Renal pelvis (tissue), 12 donors: Measurements from ENCODE around the gene OR4D10. TPM values are rescaled to one million over a fixed set of nuclear protein-coding genes. Genes with fewer than 3 reads are reported as not detected.
A peak's percentile ranks its signal among the peaks of the same experiment; 100 is the strongest.
"Not testable (repeated sequence)": the region's sequence is repeated elsewhere in the genome, so short reads cannot be mapped to it uniquely, and the experiment has no call there.

ENCODE experiments used
- DNase-seq: peaks from one replicate; pipeline ENCODE4 v3.0.0-alpha.2; 2013
- long read RNA-seq, 16 experiments: transcript quantifications; one replicate each; lab custom pipeline, GENCODE V29; 2026
- polyA plus RNA-seq, 3 donors: library from polyadenylated mRNA; unstranded; fragments of 120-200 nt; gene quantifications; one replicate each; pipeline ENCODE4 v1.2.1, GENCODE V29; 2013; ENCODE audit not compliant: insufficient read length in 3 of 3

Gene OR4D10
- not detected for polyA plus RNA-seq
- long read RNA-seq, donor 1: 0 reads
- long read RNA-seq, donor 2: 0 reads
- long read RNA-seq, donor 3: 0 reads
- long read RNA-seq, donor 4: 0 reads
- long read RNA-seq, donor 5: 0 reads
- long read RNA-seq, donor 6: 0 reads
- long read RNA-seq, donor 7: 0 reads
- long read RNA-seq, donor 8: 0 reads
- long read RNA-seq, donor 9: 0 reads
- long read RNA-seq, donor 10: 0 reads
- long read RNA-seq, donor 11: 0 reads
- long read RNA-seq, donor 12: 0 reads
- long read RNA-seq, donor 13: 0 reads
- long read RNA-seq, donor 14: 0 reads
- long read RNA-seq, donor 15: 0 reads
- long read RNA-seq, donor 16: 0 reads

DNA sequence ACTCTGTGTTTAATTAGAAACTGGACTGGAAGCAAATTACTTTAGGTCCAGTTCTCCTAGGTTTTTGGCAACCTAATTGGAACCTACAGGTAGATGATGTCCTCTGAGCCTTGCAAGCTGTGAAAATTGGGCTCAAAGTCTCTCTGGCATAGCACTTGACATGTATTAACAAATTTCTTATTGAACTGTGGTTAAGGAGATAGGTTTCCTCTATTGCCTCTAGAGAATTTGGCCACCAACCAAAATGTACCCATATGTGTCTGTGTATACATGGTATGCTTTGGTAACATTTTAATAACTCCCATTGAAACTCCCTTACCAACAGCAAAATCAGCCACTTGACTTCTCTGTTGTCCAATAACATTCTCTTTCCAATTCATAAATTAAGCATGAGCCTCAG is at the start of gene OR4D10:
Gene OR4D10 (plus strand): TSS at position 301 of the 400 bp plus-strand sequence. CDS start 4,115 bp downstream, outside the sequence.
- no peak for DNase-seq

DNA sequence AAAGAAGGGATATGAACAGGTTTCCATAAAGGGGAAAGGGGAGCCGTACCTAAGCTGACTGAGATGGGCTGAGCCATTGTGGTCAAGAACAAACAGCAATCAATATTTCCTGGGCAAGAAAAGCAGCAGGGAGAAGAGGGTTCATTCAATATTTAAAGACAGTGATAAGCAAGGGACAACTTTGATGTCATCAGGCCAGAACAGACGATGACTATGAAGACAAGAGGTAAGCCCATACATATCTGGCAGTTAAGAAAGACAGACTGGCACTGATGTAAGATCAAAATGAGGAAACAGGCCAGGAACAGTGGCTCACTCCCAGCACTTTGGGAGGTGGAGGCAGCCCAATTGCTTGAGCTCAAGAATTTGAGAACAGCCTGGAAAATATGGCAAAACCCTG is 49.3 kb upstream of the OR4D10 start:
- no peak for DNase-seq

DNA sequence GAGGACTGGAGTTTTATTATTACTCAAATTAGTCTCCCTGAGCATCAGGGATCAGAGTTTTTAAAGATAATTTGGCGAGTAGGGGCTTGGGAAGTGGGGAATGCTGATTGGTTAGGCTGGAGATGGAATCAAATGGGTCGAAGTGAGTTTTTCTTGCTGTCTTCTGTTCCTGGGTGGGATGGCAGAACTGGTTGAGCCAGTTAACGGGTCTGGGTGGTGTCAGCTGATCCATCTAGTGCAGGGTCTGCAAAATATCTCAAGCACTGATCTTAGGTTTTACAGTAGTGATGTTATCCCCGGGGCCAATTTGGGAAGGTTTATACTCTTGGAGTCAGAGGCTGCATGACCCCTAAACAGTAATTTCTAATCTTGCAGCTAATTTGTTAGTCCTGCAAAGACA is 48.0 kb upstream of the OR4D10 start:
- no peak for DNase-seq

DNA sequence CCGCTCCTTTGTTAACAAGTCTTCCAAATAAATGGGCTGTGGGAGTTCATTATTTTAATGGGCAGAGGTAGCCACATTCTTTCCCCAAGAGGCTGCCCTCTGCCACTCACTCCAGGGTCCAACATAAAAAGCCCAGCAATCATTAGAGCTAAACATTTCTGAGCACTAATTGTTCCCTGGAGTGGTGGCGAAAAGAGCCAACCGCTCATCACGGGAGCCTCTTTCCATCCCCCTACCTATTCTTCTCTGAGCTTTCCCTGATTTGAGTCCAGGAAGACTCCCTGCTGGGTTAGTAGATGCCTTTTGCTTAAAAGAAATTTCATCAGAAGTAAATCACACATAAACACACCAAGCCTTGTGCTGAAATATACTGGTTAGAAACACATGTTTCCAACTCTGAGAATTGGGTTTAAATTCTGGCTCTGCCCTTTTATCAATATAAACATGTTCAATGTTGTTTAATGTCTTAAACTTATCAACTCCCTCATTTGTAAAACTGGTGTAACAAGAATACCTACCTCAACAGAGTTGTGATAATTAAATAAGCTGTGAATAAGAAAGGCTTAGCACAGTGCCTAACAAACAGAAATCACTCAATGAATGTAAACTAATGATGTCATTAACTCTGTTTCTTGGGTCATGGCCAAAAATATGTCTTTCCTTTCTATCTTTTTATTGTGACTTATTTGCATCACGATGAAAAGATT is 46.6 kb upstream of the OR4D10 start, which contains the start of gene OR5A2:
Gene OR5A2 (minus strand): TSS at position 53 of the 707 bp plus-strand sequence. CDS start 3,460 bp downstream, outside the sequence.
- no peak for DNase-seq

GRCh38 chr11:59427068-59427382 is 46.1 kb upstream of the OR4D10 start:
- no peak for DNase-seq

DNA sequence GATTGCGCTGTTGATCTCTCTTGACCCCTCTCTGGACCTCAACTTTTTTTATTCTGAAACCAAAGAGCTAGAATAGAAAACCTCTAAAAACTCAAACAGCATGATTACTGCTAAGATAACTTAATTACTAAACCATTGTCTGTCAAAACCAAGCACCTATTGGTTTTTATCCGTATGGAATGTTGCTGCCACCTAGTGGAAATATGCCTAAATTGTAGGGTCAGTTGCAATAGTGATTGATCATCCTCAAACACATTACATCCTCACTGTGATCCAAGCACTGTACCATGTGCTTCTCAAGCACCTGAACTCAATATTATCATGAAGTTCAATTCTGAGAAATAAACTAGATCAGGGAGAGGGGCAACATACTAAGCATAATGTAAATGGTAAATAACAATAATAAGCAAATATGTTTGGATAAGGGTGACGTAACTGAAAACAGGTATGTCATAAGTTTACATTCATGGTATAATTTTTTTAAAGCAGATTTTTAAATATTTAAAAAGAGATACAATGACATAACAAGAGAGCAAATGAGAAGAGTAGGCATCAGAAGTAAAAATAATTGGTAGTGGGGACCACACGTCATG is 43.1 kb upstream of the OR4D10 start:
- DNase-seq: peak; percentile 19

- no peak for DNase-seq
Measured at GRCh38 chr11:59436169-59436568, 36.9 kb upstream of the OR4D10 start, which contains the start of gene OR5A1. OR5A1 (plus strand) TSS chr11:59436469; CDS start chr11:59443169, 6,700 bp downstream.

DNA sequence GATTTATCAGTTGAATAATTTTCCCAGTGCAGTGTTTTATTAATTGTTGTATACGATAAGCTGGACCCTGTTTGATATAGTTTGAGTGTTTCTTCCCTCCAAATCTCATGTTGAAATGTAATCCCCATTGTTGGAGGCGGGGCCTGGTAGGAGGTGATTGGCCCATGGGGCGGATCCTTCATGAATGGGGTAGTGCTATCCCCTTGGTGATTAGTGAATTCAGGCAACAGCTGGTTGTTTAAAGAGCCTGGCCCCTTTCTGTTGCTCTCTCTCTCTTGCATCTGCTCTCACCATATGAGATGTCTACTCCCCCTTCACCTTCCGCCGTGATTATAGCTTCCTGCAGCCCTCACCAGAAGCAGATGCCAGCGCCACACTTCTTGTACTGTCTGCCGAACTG is 35.3 kb upstream of the OR4D10 start:
- no peak for DNase-seq

DNA sequence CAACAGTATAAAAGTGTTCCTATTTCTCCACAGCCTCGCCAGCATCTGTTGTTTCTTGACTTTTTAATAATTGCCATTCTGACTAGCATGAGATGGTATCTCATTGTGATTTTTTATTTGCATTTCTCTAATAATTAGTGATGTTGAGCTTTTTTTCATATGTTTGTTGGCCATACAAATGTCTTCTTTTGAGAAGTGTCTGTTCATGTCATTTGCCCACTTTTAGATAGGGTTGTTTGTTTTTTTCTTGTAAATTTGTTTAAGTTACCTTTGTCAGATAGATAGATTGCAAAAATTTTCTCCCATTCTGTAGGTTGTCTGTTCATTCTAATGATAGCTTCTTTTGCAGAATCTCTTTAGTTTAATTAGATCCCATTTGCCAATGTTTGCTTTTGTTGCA is 27.5 kb upstream of the OR4D10 start:
- DNase-seq: not testable (repeated sequence)

DNA sequence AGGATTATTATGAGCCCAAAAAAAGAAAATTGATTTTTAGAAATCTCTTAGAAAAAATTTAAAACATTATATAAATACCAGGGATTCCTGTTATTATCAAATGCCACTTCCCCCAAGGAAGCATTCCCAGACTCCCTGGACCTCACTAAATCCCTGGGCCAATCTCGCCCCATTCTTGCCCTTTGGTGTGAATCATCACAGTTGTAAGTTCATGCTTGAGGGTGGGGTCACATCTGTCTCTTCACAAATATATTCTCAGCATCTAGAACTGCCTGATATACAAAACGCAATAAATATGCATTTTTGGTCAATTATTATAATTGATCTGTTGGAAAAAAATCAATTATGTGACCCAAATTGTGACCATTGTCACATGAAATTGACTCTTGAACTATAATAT is 24.6 kb upstream of the OR4D10 start:
- DNase-seq: no peak

DNA sequence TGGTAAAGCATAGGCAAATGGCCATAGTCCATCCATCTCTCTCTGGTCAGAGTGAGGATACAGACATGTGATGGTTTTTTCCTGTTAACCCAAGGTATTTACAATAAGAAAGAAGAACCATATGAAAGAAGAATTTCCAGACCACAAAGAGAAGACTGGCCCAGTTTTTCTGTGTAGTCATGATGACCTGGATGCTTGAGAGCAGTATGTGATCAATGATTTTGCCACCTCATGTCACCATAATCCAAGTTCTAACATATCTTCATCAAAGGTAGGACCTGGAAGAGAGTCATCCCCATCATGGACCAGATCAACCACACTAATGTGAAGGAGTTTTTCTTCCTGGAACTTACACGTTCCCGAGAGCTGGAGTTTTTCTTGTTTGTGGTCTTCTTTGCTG is 16.5 kb upstream of the OR4D10 start, which contains the start of gene OR4D6:
Gene OR4D6 (plus strand): TSS at position 301 of the 400 bp plus-strand sequence. CDS start 0 bp downstream, at position 301.
- no peak for DNase-seq

DNA sequence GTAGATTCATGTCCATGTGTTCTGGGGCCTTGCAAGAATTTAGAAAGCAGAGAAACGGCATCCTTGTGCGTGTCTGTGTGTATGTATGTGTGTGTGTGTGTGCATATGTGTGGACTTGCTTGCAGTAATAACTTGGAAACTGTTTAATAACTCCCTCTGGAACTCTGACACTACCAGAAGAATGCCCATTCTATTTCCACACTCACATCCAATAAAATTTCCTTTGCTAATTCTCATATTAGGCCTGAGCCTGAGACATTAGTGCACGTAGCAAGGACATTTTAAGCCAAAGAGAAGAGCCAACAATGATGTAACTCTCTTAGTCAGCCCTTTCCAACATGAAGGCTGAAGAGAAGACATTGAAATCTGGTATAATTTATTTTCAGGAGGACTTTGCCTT is 13.2 kb upstream of the OR4D10 start:
- DNase-seq: no peak

DNA sequence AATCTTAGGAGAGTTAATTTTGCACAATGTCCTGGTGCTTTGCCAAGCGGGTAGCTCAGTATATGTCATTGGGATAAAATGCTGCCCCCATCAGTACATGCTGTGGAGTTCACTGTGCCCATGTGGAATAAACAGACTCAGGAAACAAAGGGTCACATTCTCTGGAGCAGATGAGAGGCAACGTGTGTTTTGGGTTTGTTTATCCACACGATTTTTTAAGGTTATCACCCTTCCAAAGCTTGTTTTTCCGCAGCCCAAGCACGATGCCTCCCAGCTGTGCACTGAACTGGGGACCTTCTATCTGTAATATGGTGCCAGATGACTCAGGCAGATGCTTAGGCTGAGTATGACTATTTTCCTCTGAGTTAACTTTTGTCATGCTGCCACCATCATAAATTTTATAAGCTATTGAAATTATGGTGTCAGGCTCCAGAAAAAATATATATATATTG is 9.9 kb upstream of the OR4D10 start:
- DNase-seq: peak; percentile 38

GRCh38 chr11:59475176-59475575 is 2.1 kb downstream of the OR4D10 start:
- no peak for DNase-seq

- no peak for DNase-seq
Measured at GRCh38 chr11:59479906-59480305, 6.8 kb downstream of the OR4D10 start.

- DNase-seq: peak; percentile 4
Measured at GRCh38 chr11:59480359-59480758, 7.2 kb downstream of the OR4D10 start.

GRCh38 chr11:59501931-59502330 is 28.8 kb downstream of the OR4D10 start:
- DNase-seq: no peak

- DNase-seq: no peak
Measured at GRCh38 chr11:59503276-59503675, 30.2 kb downstream of the OR4D10 start, which contains the start of gene OR4D11. OR4D11 (plus strand) TSS chr11:59503576; CDS start chr11:59503576, 0 bp downstream.

DNA sequence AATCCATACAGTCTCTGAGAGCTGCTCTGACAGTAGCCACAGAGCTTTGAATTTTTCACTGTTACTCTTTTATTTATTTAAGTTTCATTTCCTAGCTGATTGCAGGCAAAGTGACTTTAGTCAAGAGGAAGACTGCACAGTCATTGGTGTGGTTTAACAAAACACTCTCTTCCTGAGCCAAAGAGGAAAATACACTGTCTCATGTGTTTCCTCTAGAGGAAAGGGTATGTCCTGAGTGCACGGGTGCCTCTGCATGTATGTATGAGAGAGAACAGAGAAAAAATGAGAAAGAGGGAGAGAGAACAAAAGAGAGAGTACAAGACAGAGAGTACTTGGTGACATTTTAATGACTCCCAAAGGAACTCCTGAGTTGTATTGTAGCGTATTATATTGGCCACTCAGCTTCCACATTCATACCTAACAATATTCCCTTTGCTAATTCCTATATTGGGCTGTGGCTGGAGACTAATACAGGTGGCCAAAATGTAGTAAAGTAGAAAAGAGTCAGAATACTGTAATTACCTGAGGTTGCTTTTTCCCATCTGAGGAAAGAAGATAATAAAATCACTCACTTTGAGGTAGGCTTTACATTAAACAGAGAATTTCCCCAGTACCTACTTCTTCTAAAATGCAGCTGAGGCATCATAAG is 38.0 kb downstream of the OR4D10 start, which contains the start of gene OR4D9:
Gene OR4D9 (plus strand): TSS at position 599 of the 649 bp plus-strand sequence. CDS start 3,374 bp downstream, outside the sequence.
- no peak for DNase-seq

- DNase-seq: no peak
Measured at GRCh38 chr11:59511675-59512074, 38.6 kb downstream of the OR4D10 start.

DNA sequence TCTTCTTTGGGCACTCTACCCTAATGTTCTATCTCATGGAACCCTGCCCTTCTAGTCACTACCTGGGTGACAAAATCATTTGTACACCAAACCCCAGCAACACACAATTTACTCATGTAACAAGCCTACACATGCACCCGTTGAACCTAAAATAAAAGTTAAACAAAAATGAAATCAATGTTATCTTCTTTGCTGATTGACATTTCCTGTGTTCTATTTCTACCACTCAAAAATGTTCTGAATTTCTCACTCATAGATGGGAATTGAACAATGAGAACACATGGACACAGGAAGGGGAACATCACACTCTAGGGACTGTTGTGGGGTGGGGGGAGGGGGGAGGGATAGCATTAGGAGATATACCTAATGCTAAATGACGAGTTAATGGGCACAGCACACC is 47.0 kb downstream of the OR4D10 start:
- not testable (repeated sequence) for DNase-seq

DNA sequence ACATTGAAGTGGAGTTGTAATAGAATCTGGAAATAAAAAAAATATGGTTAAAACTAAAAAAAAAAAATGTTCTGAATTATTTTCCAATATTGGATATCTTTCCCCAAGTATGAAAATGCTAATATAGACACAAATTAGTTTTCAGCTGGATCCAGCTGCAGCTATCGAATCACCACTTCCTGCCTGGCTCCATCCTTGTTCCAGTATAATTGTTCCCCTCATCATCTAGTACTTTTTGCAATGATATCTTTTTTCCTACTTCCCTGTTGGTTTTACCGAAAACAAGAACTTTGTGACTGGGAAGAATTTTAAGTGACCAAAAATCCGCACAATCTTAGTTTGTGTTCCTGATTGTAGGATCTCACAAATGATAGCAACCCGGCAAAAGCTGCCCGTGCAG is 47.6 kb downstream of the OR4D10 start:
- no peak for DNase-seq
